GM18508 (cell line): ENCODE measurements around the gene VPS4A.
"Not testable (repeated sequence)": the region's sequence is repeated elsewhere in the genome, so short reads cannot be mapped to it uniquely, and the experiment has no call there.

Source experiments
- ATAC-seq: cut with Tn5 transposase; IDR thresholded peaks from one replicate; pipeline ENCODE4 v1.9.1; 2021; ENCODE audit warnings: moderate number of reproducible peaks; ENCODE audit not compliant: insufficient read depth, unreplicated experiment

VPS4A gene

DNA sequence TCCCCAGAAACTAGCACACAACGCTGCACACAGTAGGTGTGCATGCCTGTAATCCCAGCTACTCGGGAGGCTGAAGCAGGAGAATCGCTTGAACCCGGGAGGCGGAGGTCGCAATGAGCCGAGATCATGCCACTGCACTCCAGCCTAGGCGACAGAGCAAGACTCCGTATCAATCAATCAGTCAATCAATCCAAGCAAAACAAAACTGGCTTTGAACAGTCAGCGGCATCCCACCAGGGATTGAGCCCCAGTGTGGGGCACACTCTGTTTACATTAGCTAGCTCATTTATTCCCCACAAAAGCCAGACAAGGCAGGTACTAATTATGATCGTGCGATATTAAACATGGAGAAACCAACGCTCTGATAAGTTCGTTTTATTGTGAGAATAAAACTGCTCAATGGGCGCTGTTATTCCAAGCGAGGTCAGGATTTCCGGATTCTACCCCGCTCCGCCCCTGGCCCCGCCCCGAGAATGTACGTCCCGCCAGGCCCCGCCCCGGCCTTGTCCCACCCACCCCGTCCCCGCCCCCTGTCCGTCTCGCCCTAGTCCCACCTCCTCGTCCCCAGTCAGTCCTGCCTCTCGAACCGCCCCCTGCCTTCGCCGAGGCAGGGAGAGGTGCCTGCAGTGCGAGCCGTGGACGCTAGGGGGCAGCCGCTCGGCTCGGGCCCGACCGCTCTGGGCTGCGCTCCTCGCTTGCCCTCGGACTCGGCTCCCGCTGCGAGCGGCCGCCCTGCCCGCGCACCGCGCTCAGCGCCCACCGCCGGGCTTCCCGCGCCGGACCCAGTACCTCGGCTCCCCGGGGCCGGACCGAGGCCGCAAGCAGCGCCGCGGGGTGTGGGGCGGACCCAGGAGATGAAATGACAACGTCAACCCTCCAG, at the start of gene VPS4A:
TSS of gene VPS4A (plus strand) at position 698 of the 880 bp plus-strand sequence. CDS start at position 860, 162 bp downstream.
- ATAC-seq = peak; percentile 68

DNA sequence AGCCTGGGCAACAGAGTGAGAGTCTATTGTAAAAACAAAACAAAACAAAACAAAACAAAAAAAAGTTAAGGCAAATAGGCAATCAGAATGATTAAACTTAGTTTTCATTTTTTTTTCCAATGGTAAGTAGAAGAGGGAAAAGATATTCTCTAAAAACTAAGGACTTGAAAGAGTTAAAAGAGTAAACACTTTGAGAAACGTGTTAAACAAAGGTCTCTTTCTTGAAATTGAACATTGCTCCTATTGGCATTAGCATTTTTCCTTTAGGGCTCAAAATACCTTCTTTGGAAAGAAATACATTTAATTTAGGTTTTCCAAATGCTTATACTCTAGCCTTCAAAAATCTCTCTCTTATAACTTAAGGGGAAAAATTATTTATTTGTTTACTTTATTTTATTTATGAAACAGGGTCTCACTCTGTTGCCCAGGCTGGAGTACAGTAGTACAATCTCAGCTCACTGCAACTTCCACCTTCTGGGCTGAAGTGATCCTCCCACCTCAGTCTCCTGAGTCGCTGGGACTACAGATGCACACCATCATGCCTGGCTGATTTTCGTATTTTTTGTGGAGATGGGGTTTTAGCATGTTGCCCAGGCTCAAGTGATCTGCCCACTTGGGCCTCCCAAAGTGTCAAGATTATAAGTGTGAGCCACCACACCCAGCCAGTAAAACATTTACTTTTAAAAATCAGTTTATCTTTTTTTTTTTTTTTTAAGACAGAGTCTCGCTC, 44.7 kb upstream of the VPS4A start:
- no peak for ATAC-seq

DNA sequence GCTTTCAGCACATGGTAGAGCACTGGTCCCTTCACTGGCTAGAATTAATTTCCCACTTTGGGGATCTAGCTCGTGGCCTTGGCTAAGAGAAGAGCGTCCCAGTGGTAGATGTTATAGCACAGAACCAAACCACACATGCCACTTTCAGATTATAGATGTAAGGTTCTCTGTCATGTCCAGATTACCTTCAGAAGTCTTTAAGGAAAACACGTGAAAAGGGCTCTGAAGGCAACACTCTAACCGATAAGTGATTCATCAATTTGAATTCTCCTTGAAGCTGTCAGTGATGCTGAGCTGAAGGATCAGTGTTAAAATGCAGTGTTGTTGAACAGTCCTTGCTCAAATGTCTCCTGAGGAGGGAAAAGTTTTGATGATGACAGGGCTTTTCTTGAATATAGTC, 43.5 kb upstream of the VPS4A start:
- no peak for ATAC-seq

DNA sequence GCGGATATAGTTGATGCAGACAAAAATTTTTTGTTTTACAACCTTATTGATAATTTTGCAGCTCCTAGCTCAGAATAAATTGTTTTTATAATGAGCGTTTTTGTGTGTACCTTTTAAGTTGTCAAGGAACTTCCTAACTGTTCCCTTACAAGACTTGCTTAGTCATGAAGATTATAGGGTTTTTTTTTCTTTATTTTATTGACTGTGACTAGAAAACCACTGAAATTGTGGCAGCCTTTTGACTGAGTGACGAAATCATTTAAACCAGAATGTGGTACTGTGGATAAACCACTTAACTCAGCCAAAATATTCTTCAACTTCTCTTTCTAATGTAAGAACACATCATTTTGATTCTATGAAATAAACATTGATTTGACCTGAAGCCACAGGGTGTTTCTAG, 40.8 kb upstream of the VPS4A start:
- no peak for ATAC-seq

DNA sequence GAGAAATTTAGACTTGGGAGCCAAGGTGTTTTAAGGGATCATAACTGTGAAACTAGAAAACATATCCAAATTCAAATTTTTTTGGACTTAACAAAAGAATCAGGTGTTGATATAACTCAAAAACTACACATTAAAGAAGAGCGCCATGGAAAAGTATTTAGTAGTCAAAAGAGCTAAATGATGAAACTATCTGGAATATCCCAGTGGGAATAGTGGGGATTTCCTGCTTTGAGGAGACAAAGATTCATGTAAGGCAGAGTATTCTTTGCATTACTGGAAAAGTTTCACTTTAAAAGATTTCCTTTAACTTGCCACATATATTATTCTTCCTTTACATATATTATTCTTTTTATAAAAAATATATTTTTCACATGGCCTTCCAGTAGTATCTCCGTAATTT, 40.3 kb upstream of the VPS4A start:
- ATAC-seq = no peak

DNA sequence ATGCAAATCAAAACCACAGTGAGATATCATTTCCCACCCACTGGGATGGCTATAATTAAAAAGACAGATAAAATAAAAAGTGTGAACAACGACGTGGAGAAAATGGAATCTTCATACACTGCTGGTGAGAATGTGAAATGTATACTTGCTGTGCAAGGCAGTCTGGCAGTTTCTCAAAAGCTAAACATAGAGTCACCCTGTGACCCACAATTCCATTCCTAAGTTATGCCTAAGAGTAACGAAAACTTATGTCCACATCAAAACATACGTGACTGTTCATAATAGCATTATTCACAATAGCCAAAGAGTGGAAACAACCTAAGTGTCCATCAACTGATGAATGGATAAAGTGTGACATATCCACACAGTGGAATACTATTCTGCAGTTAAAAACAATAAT, 38.1 kb upstream of the VPS4A start:
- ATAC-seq = no peak

DNA sequence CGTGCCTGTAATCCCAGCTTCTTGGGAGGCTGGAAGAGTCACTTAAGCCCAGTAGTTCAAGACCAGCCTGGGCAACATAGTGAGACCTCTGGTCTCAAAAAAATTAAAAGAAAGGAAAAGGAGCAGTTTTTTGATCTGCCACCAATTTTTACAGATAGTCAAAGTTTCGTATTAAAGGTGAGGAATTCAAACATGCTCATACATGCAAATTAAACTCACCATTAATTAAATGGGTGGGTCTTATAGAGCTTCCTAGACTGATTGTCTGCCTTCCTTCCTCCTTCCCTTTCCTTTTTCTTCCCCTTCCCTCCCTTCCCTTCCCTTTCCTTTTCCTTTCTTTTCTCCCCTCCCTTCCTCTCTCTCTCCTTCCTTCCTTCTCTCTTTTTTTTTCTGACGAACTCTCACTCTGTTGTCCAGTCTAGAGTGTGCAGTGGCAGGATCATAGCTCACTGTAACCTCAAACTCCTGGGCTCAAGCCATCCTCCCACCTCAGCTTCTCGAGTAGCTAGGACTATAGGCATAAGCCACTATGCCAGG, 36.4 kb upstream of the VPS4A start:
- ATAC-seq = no peak

DNA sequence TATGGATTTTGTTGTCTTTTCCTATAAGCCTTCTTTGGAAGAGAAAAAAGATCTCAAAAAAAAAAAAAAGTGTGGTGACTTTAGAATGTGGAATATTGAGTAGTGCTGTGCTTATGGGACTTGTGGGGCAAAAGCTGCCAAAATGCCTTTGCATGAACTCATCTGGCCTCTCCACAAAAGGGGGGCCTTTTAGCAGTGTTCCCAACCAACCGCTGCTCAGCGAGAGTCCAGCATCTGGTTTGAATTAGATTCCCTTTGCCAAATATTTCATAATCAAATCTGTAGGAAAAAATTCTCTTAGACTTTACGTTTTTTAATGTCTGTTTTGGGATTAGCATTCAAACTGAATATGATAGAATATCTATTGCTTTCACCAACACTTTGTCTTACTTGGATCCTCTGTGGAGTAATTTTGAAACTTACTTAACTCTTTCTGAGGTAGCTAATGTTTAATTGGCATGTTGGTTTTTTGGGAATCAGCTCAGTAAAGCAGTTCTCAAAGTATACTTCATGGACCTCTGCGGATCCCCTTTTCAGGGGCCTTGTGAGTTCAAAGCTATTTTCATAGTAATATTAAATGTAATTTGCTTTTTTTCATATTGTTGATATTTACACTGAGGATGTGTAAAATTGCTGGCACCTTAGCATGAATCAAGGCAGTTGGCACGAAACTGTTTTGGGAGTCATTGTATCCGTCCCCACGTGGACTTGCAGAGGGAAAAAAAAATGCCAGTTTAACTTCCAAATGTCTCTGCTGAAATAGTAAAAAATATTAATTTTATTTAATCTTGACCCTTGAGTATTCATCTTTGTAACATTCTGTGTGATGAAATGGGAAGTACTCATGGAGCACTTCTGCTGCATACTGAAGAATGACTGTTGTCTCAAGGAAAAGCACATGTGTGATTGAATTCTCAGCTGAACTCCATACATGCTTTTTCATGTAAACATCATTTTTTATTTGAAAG, 34.7 kb upstream of the VPS4A start:
- ATAC-seq = no peak

DNA sequence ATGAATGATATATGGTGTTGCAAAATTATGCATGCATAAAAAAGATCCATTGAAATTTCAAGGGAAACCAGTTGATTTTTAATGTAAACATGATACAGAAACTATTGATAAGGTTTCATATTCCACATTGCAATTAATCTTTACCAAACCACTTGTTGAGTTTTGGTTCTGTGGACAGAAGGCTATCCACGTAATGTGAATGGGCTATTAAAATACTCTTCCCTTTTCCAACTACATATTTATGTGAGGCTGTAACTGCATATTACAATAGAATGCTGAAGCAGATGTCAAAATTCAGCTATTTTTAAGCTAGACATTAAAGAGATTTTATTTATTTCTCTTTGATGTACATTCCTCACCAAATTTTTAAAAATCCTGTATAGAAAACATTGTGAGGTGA, 33.7 kb upstream of the VPS4A start:
- ATAC-seq = no peak

DNA sequence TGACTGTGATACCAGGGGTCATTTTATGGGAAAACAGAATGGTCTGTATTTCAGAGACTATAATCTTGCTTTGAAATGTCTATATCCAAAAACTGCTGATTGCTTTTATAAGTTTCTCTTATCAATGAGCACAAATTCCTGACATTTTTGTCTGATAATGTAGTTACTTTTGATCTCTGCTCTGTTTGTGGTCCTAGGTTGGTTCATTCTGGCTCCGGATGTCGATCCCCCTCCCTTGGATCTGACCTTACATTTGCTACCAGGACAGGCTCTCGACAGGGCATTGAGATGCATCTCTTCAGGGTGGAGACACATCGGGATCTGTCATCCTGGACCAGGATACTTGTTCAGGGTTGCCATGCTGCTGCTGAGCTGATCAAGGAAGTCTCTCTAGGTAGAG, 27.3 kb upstream of the VPS4A start:
- ATAC-seq = no peak

DNA sequence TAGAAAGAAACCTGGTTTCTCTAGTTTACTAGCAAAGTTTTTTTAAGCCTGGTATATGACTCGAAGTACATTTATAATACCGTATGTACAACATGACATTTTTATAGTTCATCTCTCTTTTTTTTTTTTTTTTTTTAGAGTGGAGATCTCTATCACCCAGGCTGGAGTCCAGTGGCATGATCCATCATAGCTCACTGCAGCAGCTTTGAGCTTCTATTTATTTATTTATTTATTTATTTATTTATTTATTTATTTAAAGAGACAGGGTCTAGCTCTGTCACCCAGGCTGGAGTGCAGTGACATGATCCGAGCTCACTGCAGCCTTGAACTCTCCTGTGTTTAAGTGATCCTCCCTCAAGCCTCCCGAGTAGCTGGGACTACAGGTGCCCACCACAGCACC, 25.9 kb upstream of the VPS4A start:
- no peak for ATAC-seq

DNA sequence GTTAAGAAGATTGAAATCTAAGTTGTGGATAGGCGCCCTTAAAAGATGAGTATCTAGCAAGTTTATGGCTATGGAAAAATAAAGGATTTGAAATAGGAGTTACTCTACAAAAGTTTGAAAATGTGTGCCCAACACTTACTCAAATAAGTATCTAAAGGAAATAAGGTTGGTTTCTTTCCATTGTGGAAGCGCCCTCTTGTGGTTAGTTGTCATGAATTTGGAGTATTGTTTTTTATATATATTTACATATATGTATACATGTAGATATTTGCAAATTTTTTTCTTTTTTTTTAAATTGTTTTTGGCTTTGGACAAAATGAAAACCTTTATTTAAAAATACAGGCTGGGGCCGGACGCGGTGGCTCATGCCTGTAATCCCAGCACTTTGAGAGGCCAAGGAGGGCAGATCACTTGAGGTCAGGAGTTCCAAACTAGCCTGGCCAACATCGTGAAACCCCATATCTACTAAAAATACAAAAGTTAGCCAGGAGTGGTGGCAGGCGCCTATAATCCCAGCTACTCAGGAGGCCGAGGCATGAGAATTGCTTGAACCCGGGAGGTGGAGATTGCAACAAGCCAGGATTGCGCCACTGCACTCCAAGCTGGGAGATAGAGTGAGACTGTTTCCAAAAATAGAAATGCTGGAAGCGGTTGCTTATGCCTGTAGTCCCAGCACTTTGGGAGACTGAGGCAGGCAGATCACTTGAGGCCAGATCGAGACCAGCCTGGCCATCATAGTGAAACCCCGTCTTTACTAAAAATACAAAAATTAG, 24.0 kb upstream of the VPS4A start:
- ATAC-seq = no peak

DNA sequence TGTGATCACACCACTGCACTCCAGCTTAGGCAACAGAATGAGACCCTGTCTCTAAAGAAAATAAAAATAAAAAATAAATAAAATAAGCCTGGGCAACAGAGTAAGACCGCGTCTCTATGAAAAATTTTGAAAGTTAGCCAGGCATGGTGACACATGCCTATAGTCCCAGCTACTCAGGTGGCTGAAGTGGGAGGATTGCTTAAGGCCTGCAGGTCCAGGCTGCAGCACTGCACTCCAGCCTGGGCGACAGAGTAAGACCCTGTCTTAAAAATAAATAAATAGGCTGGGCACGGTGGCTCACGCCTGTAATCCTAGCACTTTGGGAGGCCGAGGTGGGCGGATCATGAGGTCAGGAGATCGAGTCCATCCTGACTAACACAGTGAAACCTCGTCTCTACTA, 19.5 kb upstream of the VPS4A start:
- ATAC-seq = not testable (repeated sequence)

DNA sequence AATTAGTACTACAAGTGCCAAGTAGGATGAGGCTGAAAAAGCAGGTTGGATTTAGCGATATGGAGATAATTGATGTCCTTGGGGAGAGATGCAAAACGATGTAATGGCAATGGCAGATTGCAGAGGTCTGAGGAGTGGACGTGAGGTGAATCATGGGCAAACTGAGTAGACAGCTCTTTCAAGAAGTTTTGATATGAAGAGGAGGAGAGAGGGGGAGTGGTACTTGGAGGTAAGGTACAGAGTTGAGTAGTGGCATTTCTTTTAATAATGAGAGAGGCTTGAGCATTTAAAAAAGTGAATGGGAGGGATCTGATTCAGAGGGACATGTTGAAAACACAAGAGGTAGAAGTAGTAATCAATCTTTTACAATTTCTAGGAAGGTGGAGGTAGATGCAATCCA, 17.7 kb upstream of the VPS4A start:
- ATAC-seq = no peak

DNA sequence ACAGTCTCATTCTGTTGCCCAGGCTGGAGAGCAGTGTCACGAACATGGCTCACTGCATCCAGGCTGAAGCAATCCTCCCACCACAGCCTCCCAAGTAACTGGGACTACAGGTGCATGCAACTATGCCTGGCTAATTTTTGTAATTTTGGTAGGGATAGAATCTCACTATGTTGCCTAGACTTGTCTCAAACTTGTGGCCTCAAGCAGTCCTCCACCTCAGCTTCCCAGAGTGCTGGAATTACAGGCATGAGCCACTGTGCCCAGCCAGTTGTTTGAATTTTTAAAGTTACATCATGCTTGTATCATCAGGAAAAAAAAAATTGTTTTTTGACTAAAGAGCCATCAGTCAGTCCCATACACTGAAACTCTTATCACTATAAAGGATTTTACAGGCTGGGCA, 17.1 kb upstream of the VPS4A start:
- no peak for ATAC-seq

DNA sequence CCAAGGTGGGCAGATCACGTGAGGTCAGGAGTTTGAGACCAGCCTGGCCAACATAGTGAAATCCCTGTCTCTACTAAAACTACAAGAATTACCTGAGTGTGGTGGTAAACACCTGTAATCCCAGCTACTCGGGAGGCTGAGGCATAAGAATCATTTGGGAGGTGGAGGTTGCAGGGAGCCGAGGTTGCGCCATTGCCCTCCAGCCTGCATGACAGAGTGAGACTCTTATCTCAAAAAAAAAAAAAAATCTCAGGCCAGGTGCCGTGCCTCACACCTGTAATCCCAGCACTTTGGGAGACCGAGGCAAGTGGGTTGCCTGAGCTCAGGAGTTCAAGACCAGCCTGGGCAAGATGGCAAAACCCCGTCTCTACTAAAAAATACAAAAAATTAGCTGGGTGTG, 14.4 kb upstream of the VPS4A start:
- ATAC-seq = not testable (repeated sequence)

DNA sequence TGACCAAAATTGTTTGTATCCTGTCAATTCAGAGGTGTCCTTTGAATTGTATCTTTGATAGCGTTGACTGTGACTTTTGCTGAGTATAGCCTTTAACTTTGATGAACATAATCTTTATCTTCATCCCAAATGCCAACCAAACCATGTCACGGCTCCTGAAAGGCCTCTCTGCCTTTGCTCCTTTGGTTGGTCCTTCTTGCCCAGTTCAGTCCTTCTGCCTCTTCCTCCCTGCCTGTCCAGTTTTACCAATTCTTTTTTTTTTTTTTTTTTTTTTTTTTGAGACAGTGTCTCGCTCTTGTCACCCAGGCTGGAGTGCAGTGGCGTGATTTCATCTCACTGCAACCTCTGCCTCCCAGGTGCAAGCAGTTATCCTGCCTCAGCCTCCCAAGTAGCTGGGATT, 12.9 kb upstream of the VPS4A start:
- ATAC-seq = no peak

DNA sequence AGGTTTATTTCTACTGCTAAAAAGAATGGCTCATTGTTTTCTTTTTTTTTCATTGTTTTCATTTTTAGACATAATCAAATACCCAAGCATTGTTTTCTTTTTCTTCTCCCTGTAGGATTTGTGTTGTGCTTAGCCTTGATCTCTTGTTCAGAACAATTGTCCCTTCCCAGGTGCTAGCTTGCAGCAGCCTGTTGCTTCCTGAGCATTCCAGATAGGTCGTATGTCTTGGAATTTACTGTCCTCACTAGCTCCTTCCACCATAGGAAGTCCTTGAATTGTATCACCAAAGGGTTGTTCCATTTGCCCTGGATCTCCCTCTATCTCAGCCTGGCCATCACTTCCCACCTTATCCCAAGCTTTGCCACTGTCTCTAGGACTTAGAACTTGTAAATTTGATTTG, 10.0 kb upstream of the VPS4A start:
- ATAC-seq = no peak

DNA sequence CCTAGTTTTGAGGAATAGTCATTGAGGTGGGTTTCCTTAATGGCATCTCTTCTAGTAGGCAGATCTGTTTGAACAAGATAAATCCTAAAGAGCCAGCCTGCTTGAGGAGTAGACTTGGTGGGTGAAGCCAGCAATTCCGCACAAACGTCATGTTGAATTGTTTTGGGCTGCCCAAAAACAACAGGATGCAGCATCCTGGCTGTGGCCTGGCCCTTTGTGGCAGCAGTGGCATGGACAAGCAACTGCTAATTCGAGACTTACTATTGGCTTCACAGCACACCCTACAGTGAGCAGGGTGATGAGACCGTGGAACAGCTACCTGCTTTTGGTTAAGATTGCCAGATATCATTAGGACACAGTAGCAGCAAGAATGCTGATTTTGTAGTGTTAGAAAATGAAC, 9.3 kb upstream of the VPS4A start:
- no peak for ATAC-seq

DNA sequence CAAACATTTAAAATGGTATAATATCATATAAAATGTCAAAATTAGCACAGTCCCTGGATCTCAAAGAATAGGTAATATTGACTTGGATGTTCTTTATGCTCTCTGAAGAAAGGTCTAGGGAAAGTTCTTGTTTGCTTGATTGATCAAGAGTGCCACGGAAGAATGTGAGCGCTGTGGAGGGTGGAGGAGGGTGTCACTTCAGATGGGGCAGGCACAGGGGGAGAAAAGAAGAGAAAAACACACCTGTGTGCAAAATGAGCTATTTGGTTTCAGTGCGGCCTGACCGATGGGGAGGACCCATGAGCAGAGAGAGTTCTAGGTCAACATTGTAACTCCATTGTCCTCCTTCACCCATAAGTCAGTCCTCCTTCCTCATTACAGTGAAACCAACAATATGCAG, 8.8 kb upstream of the VPS4A start:
- ATAC-seq = no peak
